GM18873 (cell line): ENCODE data around the gene PXDC1.
"Not testable (repeated sequence)": the region's sequence is repeated elsewhere in the genome, so short reads cannot be mapped to it uniquely, and the experiment has no call there.

Experiments used
- ATAC-seq: cut with Tn5 transposase; IDR thresholded peaks from one replicate; pipeline ENCODE4 v1.9.1; 2021; ENCODE audit warnings: mild to moderate bottlenecking, moderate library complexity, moderate number of reproducible peaks; ENCODE audit not compliant: unreplicated experiment, low FRiP score

PXDC1 gene

GRCh38 chr6:3687847-3688246 lies 63.7 kb downstream of the PXDC1 start:
- no peak for ATAC-seq

DNA sequence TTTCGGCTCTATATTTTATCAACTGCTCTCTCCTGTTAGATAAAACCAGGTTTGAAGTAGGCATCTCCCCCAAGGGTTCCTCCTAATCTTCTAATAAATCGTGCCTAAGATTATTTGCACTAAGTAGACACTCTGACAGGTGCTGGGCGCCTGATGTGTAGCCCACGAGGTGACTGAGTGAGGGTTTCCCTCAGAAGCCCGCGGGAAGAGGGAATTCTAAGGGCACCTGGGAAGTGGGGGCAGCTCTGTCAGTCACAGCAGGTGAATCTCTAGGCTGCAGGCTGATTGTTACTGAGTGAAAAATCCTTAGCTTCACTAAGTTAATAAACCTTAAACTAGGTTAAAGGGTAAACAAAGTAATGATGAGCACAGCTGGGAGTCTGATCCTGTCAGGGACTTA lies 68.2 kb downstream of the PXDC1 start:
- no peak for ATAC-seq

DNA sequence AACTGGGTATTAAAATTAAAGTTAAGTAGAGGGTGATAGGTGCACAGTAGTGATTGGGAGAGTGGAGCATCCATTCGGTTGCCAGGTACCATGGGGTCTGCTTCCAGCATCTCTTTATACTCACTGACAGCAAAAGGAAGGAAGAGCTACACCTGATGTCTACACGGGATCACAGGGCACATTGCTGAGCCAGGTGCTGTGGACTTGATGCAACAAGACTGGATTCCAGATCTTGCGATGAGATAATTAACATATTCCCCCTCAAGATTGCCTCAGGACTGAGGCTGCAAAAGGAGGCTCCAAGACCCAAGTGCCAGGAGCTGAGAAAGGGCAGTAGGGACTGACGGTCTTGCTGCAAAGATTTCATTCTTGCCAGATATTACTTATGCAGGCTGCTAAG lies 72.6 kb downstream of the PXDC1 start:
- no peak for ATAC-seq

DNA sequence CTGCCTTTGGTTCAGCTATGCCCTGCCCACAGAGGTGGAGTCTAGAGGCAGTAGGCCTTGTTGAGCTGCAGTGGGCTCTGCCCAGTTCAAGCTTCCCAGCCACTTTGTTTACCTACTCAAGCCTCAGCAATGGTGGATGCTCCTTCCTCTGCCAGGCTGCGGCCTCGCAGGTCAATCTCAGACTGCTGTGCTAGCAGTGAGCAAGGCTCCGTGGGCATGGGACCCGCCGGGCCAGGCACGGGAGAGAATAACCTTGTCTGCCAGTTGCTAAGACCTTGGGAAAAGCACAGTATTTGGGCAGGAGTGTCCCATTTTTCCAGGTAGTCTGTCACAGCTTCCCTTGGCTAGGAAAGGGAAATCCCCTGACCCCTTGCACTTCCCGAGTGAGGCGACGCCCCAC lies 73.8 kb downstream of the PXDC1 start:
- ATAC-seq: not testable (repeated sequence)

DNA sequence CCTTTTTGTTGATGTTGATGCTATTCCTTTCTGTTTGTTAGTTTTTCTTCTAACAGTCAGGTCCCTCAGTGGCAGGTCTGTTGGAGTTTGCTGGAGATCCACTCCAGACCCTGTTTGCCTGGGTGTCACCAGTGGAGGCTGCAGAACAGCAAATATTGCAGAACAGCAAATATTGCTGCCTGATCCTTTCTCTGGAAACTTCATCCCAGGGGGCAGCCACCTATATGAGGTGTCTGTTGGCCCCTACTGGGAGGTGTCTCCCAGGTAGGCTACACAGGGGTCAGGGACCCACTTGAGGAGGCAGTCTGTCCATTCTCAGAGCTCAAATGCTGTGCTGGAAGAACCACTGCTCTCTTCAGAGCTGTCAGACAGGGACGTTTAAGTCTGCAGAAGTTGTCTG lies 74.2 kb downstream of the PXDC1 start:
- not testable (repeated sequence) for ATAC-seq
